ENCODE measurements around the gene COA1.
"Not testable (repeated sequence)": the region's sequence is repeated elsewhere in the genome, so short reads cannot be mapped to it uniquely, and the experiment has no call there.

The COA1 gene

GRCh38 chr7:43673243-43673976 lies 55.9 kb downstream of the COA1 start:
- not testable (repeated sequence) for H3K27ac ChIP-seq (ENCODE audit: insufficient read depth, low read depth, low read length, poor library complexity, severe bottlenecking); H3K27me3 ChIP-seq (ENCODE audit: control insufficient read depth, insufficient read depth, low read length, poor library complexity, severe bottlenecking); H3K36me3 ChIP-seq (ENCODE audit: control insufficient read depth, insufficient read depth, low read length); H3K9me3 ChIP-seq (ENCODE audit: control insufficient read depth, low read length); H3K4me3 ChIP-seq (ENCODE audit: insufficient read depth, low read depth, low read length); H3K4me1 ChIP-seq (ENCODE audit: control insufficient read depth, insufficient read depth, low read length)
- WGBS, 2 experiments, result 79 to 89% methylated on average over 5 of the region's 5 CpGs

GRCh38 chr7:43671521-43671920 lies 57.8 kb downstream of the COA1 start:
- Histone ChIP-seq H3K36me3 (ENCODE audit: control insufficient read depth, insufficient read depth, low read length) (no peaks in the 10 kb centered on the region), H3K4me3 (ENCODE audit: insufficient read depth, low read depth, low read length) (no peak overlapping the region), H3K27me3 (ENCODE audit: control insufficient read depth, insufficient read depth, low read length, poor library complexity, severe bottlenecking) (no peaks in the 10 kb centered on the region), H3K4me1 (ENCODE audit: control insufficient read depth, insufficient read depth, low read length) (no peaks in the 10 kb centered on the region), H3K27ac (ENCODE audit: insufficient read depth, low read depth, low read length, poor library complexity, severe bottlenecking) (no peak overlapping the region), H3K9me3 (ENCODE audit: control insufficient read depth, low read length) (no peaks in the 10 kb centered on the region)
- WGBS, 2 experiments, result 97% methylated on average over 4 of the region's 4 CpGs

GRCh38 chr7:43669286-43670081 lies 59.8 kb downstream of the COA1 start:
- Histone ChIP-seq H3K4me1 (ENCODE audit: control insufficient read depth, insufficient read depth, low read length) (no peaks in the 10 kb centered on the region), H3K9me3 (ENCODE audit: control insufficient read depth, low read length) (no peaks in the 10 kb centered on the region), H3K27me3 (ENCODE audit: control insufficient read depth, insufficient read depth, low read length, poor library complexity, severe bottlenecking) (no peaks in the 10 kb centered on the region), H3K36me3 (ENCODE audit: control insufficient read depth, insufficient read depth, low read length) (no peaks in the 10 kb centered on the region), H3K27ac (ENCODE audit: insufficient read depth, low read depth, low read length, poor library complexity, severe bottlenecking) (no peak overlapping the region), H3K4me3 (ENCODE audit: insufficient read depth, low read depth, low read length) (no peak overlapping the region)
- 63 to 65% methylated on average over 15 of the region's 15 CpGs for WGBS, 2 experiments

GRCh38 chr7:43668035-43668434 lies 61.3 kb downstream of the COA1 start:
- Histone ChIP-seq H3K27ac (ENCODE audit: insufficient read depth, low read depth, low read length, poor library complexity, severe bottlenecking) (no peak overlapping the region), H3K4me3 (ENCODE audit: insufficient read depth, low read depth, low read length) (no peak overlapping the region), H3K36me3 (ENCODE audit: control insufficient read depth, insufficient read depth, low read length) (peaks cover 3% of the 10 kb centered on the region), H3K27me3 (ENCODE audit: control insufficient read depth, insufficient read depth, low read length, poor library complexity, severe bottlenecking) (no peaks in the 10 kb centered on the region), H3K4me1 (ENCODE audit: control insufficient read depth, insufficient read depth, low read length) (no peaks in the 10 kb centered on the region), H3K9me3 (ENCODE audit: control insufficient read depth, low read length) (no peaks in the 10 kb centered on the region)
- WGBS, 2 experiments, result 95 to 97% methylated on average over 1 of the region's 1 CpG

- no peaks in the 10 kb centered on the region for H3K4me1 ChIP-seq (ENCODE audit: control insufficient read depth, insufficient read depth, low read length)
- peaks cover 7% of the 10 kb centered on the region for H3K36me3 ChIP-seq (ENCODE audit: control insufficient read depth, insufficient read depth, low read length)
- no peaks in the 10 kb centered on the region for H3K27me3 ChIP-seq (ENCODE audit: control insufficient read depth, insufficient read depth, low read length, poor library complexity, severe bottlenecking)
- H3K4me3 ChIP-seq (ENCODE audit: insufficient read depth, low read depth, low read length), result no peak overlapping the region
- no peaks in the 10 kb centered on the region for H3K9me3 ChIP-seq (ENCODE audit: control insufficient read depth, low read length)
- H3K27ac ChIP-seq (ENCODE audit: insufficient read depth, low read depth, low read length, poor library complexity, severe bottlenecking), result no peak overlapping the region
These were observed 62.4 kb downstream of the COA1 start for GRCh38 chr7:43666938-43667337.

- H3K27me3 ChIP-seq (ENCODE audit: control insufficient read depth, insufficient read depth, low read length, poor library complexity, severe bottlenecking), result no peaks in the 10 kb centered on the region
- peaks cover 7% of the 10 kb centered on the region for H3K36me3 ChIP-seq (ENCODE audit: control insufficient read depth, insufficient read depth, low read length)
- H3K9me3 ChIP-seq (ENCODE audit: control insufficient read depth, low read length), result no peaks in the 10 kb centered on the region
- WGBS, 2 experiments, result 88% methylated on average over 1 of the region's 1 CpG; no CpG with 5 or more reads in 1 of the 2 experiments
- no peaks in the 10 kb centered on the region for H3K4me1 ChIP-seq (ENCODE audit: control insufficient read depth, insufficient read depth, low read length)
- no peak overlapping the region for H3K27ac ChIP-seq (ENCODE audit: insufficient read depth, low read depth, low read length, poor library complexity, severe bottlenecking)
- H3K4me3 ChIP-seq (ENCODE audit: insufficient read depth, low read depth, low read length), result no peak overlapping the region
These were observed 64.6 kb downstream of the COA1 start for GRCh38 chr7:43664681-43665080.

- no peak overlapping the region for H3K4me3 ChIP-seq (ENCODE audit: insufficient read depth, low read depth, low read length)
- WGBS, 2 experiments, result 86 to 96% methylated on average over 2 of the region's 2 CpGs
- no peaks in the 10 kb centered on the region for H3K9me3 ChIP-seq (ENCODE audit: control insufficient read depth, low read length)
- H3K27me3 ChIP-seq (ENCODE audit: control insufficient read depth, insufficient read depth, low read length, poor library complexity, severe bottlenecking), result no peaks in the 10 kb centered on the region
- H3K27ac ChIP-seq (ENCODE audit: insufficient read depth, low read depth, low read length, poor library complexity, severe bottlenecking), result no peak overlapping the region
- peaks cover 7% of the 10 kb centered on the region for H3K36me3 ChIP-seq (ENCODE audit: control insufficient read depth, insufficient read depth, low read length)
- H3K4me1 ChIP-seq (ENCODE audit: control insufficient read depth, insufficient read depth, low read length), result no peaks in the 10 kb centered on the region
These were observed 69.2 kb downstream of the COA1 start for GRCh38 chr7:43660141-43660540.

- Histone ChIP-seq H3K9me3 (ENCODE audit: control insufficient read depth, low read length) (no peaks in the 10 kb centered on the region), H3K27me3 (ENCODE audit: control insufficient read depth, insufficient read depth, low read length, poor library complexity, severe bottlenecking) (no peaks in the 10 kb centered on the region), H3K36me3 (ENCODE audit: control insufficient read depth, insufficient read depth, low read length) (peaks cover 7% of the 10 kb centered on the region), H3K27ac (ENCODE audit: insufficient read depth, low read depth, low read length, poor library complexity, severe bottlenecking) (no peak overlapping the region), H3K4me3 (ENCODE audit: insufficient read depth, low read depth, low read length) (no peak overlapping the region), H3K4me1 (ENCODE audit: control insufficient read depth, insufficient read depth, low read length) (no peaks in the 10 kb centered on the region)
These were observed 69.8 kb downstream of the COA1 start for GRCh38 chr7:43659549-43659896.

- WGBS, 2 experiments, result 93% methylated on average over 6 to 7 of the region's 7 CpGs
- Histone ChIP-seq H3K27me3 (ENCODE audit: control insufficient read depth, insufficient read depth, low read length, poor library complexity, severe bottlenecking) (no peaks in the 10 kb centered on the region), H3K4me1 (ENCODE audit: control insufficient read depth, insufficient read depth, low read length) (no peaks in the 10 kb centered on the region), H3K27ac (ENCODE audit: insufficient read depth, low read depth, low read length, poor library complexity, severe bottlenecking) (no peak overlapping the region), H3K36me3 (ENCODE audit: control insufficient read depth, insufficient read depth, low read length) (peaks cover 7% of the 10 kb centered on the region), H3K9me3 (ENCODE audit: control insufficient read depth, low read length) (no peaks in the 10 kb centered on the region), H3K4me3 (ENCODE audit: insufficient read depth, low read depth, low read length) (no peak overlapping the region)
These were observed 70.4 kb downstream of the COA1 start for GRCh38 chr7:43658718-43659548.

GRCh38 chr7:43656997-43657396 lies 72.3 kb downstream of the COA1 start:
- no peak overlapping the region for H3K27ac ChIP-seq (ENCODE audit: insufficient read depth, low read depth, low read length, poor library complexity, severe bottlenecking)
- no peaks in the 10 kb centered on the region for H3K27me3 ChIP-seq (ENCODE audit: control insufficient read depth, insufficient read depth, low read length, poor library complexity, severe bottlenecking)
- no peaks in the 10 kb centered on the region for H3K36me3 ChIP-seq (ENCODE audit: control insufficient read depth, insufficient read depth, low read length)
- no peak overlapping the region for H3K4me3 ChIP-seq (ENCODE audit: insufficient read depth, low read depth, low read length)
- WGBS, 2 experiments, result 95 to 100% methylated on average over 2 of the region's 2 CpGs
- H3K9me3 ChIP-seq (ENCODE audit: control insufficient read depth, low read length), result no peaks in the 10 kb centered on the region
- no peaks in the 10 kb centered on the region for H3K4me1 ChIP-seq (ENCODE audit: control insufficient read depth, insufficient read depth, low read length)

All from ectodermal cell (in vitro differentiated cells).